T47D (cell line): ENCODE data around the gene C19orf25.
"Not testable (repeated sequence)": the region's sequence is repeated elsewhere in the genome, so short reads cannot be mapped to it uniquely, and the experiment has no call there.

Experiments
- DNase-seq, 2 experiments: peaks; one replicate each; pipeline versions ENCODE4 v3.0.0 to v3.0.0-alpha.2; 2011 to 2012; ENCODE audit warnings: low read depth in 1 of 2, low spot score in 1 of 2
- JUND ChIP-seq: IDR thresholded peaks from 2 replicates; pipeline ENCODE4 v1.6.1; 2012; ENCODE audit warnings: low read depth
- in situ Hi-C: cut with HindIII; loops from 2 replicates; pipeline ENCODE4 v1.10.0; 2016; ENCODE audit warnings: low sequenced_read_pairs, low pct_unique_long_range_greater_than_20kb

The C19orf25 gene

DNA sequence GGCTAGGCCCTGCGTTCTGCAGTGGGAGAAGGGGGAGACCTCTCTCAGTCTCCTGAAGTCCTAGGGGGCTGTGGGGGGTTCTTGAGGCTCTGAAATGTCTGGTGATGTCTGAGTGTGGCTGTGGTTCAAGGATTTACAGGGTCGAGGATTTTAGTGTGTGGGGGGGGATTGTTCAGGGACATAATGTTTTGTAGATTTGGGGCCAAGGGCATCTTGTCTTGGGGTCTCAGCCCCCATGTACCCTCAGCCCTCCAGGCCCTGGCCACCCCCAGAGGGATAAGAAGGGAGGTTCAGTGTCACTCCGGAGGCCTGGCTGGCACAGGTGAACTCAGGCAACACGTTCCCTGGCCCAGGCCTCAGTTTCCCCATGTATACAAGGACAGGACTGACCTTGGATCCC is 31.5 kb downstream of the C19orf25 start:
- TF ChIP-seq JUND = no peak
- in situ Hi-C loops = no loop called here
- no peak for DNase-seq

DNA sequence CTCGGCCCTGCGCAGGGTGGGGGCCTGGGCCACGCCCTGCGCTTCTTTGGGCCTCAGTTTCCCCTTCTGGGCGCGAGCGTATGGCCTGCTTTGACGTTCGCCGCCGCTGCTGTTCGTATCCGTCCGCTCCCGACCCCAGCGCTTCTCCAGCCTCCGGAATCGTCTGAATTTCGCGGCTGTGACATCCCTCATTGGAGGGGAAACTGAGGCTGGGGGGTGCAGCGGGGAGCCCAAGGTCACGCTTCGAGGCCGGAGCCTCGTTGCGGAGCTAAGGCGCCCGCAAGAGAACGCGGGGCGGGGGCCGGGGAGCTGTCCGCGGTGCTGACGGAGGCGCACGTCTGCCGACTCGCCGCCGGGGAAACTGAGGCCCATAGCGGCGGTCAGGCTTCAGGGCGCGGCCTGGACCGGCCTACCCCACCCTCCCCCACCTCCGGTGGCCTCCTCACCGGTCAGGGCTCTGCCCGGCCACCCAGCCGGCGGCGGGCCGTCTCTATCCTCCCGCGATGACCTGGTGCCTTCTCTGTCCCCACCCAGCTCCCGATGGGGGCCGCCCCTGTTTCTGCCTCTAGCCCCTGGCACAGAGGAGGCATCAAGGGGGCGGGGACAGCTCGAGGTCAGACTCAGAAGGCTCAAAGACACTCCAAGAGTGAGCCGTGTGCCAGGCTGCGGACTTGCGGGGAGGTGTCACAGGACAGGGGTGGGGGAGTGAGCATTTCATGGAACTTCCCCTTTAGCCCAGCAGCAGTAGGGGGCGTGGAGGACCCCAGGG is 32.1 kb downstream of the C19orf25 start:
- DNase-seq = peak in 1 of 2 experiments; percentile 36
- no peak for TF ChIP-seq JUND
- in situ Hi-C loops = no loop called here

DNA sequence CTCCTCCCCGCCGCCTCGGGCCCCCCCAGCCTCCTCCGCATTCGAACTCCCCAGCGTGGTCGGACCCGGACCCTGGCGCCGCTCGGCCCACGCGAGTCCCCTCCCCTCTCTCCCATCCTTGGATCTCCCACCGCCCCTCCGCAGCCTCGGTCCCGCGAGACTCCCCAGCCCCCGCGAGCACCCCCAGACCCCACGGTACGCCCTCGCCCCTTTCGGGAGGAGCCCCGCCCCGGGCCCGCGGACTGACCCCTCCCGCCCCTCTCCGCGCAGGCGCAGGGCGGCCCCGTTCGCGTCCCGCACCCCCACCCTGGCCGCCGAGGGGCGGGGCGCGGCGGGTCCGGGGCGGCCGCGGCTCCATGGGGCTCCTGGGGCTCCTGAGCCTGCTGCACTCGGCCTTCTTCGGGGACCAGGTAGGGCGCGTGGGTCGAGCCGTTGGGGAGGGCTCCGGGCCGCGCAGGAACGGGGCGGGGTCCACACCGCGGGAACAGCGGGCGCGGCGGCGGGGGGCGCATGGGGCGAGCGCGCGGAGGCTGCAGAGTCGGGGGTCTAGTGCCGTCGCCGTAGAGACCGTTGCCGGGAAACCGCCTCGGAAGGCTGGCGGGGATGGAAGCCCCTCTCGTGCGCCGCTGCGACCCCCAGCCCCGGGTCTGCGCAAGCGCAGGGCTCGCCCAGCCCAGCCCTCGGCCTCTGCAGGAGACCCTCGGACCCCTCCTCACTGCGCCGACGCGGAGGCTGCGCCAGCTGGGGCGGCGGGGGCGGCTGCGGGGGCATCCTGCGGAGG is 32.9 kb downstream of the C19orf25 start:
- DNase-seq = peak; percentile 51 to 66
- in situ Hi-C loops = no loop called here
- no peak for TF ChIP-seq JUND

DNA sequence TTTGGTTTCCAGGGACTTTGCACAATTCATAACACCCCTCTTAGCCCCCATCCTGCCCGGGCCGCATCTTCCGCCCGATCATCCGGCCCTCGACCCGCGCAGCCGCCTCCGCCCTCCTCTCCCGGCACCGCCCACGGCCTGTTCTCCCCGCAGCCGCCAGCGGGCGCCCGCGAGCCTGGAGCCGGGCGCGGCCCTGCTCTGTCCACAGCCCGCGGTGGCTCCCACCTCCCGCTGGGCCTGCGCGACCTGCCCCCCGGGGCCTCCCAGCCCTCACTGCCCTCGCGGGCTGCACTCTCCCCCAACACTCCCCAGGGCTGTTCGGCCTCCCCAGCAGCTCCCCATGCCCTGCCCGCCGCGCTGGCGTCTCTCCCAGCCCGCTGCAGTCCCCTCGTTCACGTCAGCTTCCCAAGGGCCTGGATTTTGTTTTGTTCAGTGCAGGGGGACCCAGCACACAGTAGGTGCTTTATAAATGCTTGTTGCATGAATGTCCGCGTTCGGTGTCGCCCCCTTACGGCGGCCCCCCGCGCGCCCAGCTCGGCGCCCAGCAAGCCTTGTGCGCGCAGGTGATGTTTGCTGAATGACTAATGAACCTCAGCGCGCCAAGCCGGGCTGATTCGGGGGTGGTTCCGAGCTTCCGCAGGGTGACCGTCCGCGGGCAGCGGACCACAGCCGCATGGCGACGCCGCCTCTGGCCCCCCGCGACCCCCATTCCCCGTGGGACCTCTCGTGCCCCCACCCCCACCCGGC is 33.7 kb downstream of the C19orf25 start:
- no peak for TF ChIP-seq JUND
- in situ Hi-C loops = no loop called here
- DNase-seq = peak; percentile 70 to 85

DNA sequence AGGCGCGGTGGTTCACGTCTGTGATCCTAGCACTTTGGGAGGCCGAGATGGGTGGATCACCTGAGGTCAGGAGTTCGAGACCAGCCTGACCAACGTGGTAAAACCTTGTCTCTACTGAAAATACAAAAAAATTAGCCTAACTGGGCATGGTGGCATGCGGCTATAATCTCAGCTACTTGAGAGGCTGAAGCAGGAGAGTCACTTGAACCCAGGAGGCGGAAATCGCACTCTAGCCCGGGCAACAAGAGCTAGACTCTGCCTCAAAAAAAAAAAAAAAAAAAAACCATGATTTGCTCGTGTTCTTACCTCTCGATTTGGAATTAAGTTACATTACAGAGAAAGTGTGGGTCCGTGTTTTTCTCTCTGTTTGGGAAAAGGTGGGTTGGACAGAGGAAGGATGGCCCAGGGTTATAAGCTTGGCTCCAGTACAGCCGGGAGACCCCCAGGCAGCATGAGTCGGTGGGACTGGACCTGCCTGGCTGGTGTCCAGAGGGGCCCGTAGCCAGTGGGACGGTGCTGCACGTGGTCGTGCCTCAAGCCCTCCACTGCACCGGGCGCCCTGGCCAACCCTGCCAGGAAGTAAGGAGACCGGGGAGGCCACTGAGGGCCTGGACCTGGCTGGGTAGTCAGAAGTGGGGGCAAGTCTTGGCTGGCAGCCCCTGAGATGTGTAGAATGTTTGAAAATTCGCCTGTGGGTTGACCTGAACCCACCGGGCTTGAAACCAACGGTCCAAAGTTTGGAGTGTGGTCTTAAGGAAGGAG is 37.2 kb downstream of the C19orf25 start:
- DNase-seq = no peak
- TF ChIP-seq JUND = no peak
- in situ Hi-C loops = no loop called here

DNA sequence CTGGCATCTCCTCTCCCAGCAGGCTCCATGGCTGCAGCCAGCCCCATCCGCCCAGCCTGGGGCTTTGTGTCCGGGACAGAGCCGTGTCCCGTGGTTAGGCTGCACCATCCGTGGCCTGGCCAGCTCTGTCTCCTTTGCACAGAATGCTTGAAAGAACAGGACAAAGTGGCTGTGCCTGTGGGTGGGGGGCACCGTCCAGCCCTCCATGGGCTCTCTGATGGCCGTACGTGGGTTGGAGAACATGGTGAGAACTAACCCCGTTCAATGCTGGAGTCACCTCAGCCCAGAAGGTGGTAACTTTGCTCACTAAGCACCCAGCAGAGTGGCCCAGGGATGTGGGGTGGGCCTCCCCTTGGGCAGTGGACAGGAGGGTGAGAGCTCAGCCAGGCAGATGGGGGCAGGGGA is 38.0 kb downstream of the C19orf25 start:
- in situ Hi-C loops = no loop called here
- TF ChIP-seq JUND = no peak
- no peak for DNase-seq

DNA sequence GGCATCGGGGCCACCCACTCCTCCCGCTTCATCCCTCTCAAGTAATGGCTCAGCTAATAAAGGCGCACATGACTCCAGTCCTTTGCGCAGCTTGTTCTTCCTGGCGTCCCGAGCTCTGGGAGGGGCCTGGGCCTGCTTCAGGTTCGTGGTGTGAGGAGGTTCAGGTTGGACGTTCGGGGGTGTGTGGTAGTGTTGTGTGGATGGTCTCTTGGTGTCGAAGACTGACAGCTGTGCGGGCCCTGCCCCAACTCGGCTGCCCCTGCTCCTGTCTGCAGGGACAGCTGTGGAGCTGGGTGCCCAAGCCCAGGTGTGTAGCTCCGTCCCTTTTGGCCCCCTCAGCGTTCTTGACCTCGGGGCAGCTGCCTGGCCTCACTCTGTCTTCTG is 38.6 kb downstream of the C19orf25 start:
- in situ Hi-C loops = no loop called here
- no peak for DNase-seq
- TF ChIP-seq JUND = no peak

DNA sequence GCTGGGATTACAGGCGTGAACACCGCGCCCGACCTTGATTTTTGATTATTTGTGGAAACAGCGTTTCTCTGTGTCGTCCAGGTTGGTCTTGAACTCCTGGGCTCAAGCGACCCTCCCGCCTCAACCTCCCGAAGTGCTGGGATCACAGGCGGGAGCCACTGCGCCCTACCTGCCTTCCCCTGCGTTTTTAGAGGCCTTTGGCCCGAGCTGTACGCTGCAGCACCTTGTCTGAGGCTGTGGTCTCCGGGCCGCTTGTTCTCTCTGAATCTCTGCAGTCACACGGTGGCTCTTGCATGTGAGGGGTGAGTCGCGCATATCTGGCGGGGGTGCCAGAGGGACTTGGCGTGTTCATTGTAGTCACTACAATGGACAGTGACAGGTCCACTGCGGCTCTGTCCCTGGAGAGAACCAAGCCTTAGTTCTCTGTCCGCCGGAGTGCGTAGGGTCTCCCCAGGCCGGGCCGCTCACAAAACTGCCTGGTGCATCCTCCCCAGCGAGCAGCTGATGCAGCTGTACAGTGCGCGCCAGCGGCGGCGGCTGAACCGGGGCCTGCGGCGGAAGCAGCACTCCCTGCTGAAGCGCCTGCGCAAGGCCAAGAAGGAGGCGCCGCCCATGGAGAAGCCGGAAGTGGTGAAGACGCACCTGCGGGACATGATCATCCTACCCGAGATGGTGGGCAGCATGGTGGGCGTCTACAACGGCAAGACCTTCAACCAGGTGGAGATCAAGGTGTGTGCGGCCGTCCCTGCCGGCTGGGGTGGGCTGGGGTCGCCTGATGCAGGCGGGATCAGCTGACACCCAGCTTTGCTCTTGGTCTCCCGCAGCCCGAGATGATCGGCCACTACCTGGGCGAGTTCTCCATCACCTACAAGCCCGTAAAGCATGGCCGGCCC is 39.2 kb downstream of the C19orf25 start:
- DNase-seq, in situ Hi-C loops: not testable (repeated sequence)

DNA sequence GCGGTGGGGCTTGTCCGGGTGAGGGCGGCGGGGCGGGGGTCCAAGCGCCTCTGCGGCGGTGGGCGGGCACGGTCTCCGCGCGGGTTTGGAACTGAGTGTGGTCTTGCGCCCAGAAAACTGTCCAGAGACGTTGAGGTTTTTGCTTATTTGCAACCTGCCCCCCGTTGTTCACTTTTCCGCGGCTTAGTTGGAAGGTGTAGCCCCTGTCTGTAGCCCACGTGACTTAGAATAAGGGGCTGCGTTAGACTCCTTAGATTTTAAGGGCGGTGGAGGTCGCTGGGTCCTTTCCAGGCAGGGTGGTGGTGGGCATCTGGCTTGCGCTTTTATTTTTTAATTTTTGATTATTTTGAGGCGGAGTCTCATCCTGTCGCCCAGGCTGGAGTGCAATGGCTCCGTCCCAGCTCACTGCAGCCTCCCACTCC is 40.1 kb downstream of the C19orf25 start:
- in situ Hi-C loops = no loop called here

DNA sequence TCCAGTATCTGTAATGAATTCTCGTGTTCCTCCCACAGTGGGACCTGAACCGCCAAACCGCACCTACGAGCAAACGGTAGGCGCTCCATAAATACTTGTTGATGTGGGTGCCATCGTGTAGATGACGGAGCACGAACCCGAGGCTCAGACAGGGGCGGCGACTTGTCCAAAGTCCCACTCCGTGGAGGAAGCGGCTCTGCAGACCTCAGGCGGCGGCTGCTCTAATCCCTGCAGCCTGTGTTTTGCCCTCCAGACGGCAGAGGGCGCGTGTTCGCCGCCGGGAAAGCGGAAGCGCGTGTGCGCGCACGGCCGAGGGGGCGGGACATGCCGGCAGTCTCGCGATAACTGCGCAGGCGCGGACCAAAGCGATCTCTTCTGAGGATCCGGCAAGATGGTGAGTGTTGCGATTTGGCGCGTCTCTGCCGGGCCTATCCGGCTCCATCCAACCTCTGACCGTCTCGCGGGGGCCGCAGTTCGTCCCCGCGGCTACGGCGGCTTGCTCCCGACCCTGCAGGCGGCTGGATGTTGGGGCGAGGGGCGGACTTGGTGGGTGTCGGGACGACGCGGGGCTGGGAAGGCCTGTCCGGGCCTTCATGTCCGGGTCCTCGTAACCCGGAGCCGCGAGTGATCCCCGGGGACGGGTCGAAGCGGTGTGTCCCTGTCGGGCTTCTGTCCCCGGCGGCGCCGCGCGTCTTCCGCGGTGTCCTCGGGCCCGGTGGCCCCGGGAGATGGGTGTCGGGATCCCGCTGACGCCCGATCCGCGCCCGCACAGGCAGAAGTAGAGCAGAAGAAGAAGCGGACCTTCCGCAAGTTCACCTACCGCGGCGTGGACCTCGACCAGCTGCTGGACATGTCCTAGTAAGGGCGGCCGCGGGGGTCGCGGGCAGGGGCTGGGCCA is 40.7 kb downstream of the C19orf25 start, which contains the start of gene RPS15:
RPS15 (plus strand) TSS at position 362 of the 898 bp plus-strand sequence; CDS start at position 392, 30 bp downstream.
- DNase-seq = peak; percentile 86 to 93
- in situ Hi-C loops = no loop called here
- TF ChIP-seq JUND = no peak

More for the DNA sequence above, 40.1 kb downstream of the C19orf25 start:
- no peak for DNase-seq
- no peak for TF ChIP-seq JUND

DNA sequence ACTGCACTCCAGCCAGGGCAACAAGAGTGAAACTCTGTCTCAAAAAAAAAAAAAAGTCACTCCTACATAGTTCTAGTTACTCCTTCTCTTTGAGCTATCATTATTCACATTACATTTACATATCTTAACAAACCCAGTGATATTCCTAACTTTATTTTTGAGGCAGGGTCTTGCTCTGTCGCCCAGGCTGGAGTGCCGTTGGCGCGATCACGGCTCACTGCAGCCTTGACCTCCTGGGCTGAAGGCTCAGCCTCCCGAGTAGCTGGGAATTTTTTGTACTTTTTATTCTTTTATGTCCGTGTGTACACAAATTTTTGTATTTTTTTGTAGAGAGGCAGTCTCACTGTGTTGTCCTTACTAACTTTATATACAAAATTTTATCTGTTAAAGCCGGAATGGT is 41.4 kb downstream of the C19orf25 start:
- DNase-seq = no peak
- in situ Hi-C loops = no loop called here
- no peak for TF ChIP-seq JUND
